ENCODE data around the gene SRPK3.

SRPK3 gene

GRCh38 chrX:153793291-153793690 lies 12.4 kb downstream of the SRPK3 start:
- Histone ChIP-seq H3K27ac (ENCODE audit: low read depth, low read length, poor library complexity, severe bottlenecking) (peak overlapping the region; percentile 77), H3K36me3 (ENCODE audit: insufficient read depth, low read length) (peaks cover 39% of the 10 kb centered on the region), H3K9me2 (ENCODE audit: low read depth, low read length) (no peaks in the 10 kb centered on the region), H3K4me3 (ENCODE audit: low read depth, low read length, poor library complexity, severe bottlenecking) (peak overlapping the region; percentile 77), H3K4me1 (ENCODE audit: insufficient read depth, low read length, severe bottlenecking) (peaks cover 25% of the 10 kb centered on the region), H4K20me1 (ENCODE audit: insufficient read depth, low read length) (no peaks in the 10 kb centered on the region), H3F3A (ENCODE audit: insufficient read depth, low read length) (no peaks in the 10 kb centered on the region), H2AFZ (ENCODE audit: low read length) (no peak overlapping the region), H3K79me2 (ENCODE audit: insufficient read depth, low read length) (peaks cover 6% of the 10 kb centered on the region; the same call in 1 of the 2 replicates), H3K27me3 (ENCODE audit: insufficient read depth, low read length) (no peaks in the 10 kb centered on the region), H3K9ac (ENCODE audit: low read length) (peak overlapping the region; percentile 96), H3K4me2 (ENCODE audit: low read length) (peak overlapping the region; percentile 94), H3K9me3 (ENCODE audit: low read length) (no peaks in the 10 kb centered on the region)
- TF ChIP-seq CTCF (IDR thresholded peaks at IDR 0.05; ENCODE audit: low read length) (no peak), EZH2 (IDR thresholded peaks at IDR 0.05; ENCODE audit: borderline replicate concordance, low read length) (no peak)

GRCh38 chrX:153794018-153794896 lies 13.4 kb downstream of the SRPK3 start, which contains the start of the genes IDH3G and SSR4:
Gene IDH3G, minus strand, starts transcription at chrX:153794375. Its CDS starts 49 bp downstream, at chrX:153794326.
Gene SSR4, plus strand, starts transcription at chrX:153794668. Its CDS starts 20 bp downstream, at chrX:153794688.
- Histone ChIP-seq H3K79me2 (ENCODE audit: insufficient read depth, low read length) (peaks cover 6% of the 10 kb centered on the region; the same call in 1 of the 2 replicates), H3K4me1 (ENCODE audit: insufficient read depth, low read length, severe bottlenecking) (peaks cover 25% of the 10 kb centered on the region), H3F3A (ENCODE audit: insufficient read depth, low read length) (no peaks in the 10 kb centered on the region), H3K9me3 (ENCODE audit: low read length) (no peaks in the 10 kb centered on the region), H3K9ac (ENCODE audit: low read length) (peak within 1 kb of the TSS; percentile 96), H3K27ac (ENCODE audit: low read depth, low read length, poor library complexity, severe bottlenecking) (peak within 1 kb of the TSS; percentile 77), H2AFZ (ENCODE audit: low read length) (no peak within 1 kb of the TSS), H3K9me2 (ENCODE audit: low read depth, low read length) (no peaks in the 10 kb centered on the region), H3K4me2 (ENCODE audit: low read length) (peak within 1 kb of the TSS; percentile 94), H3K27me3 (ENCODE audit: insufficient read depth, low read length) (no peaks in the 10 kb centered on the region), H3K36me3 (ENCODE audit: insufficient read depth, low read length) (peaks cover 45% of the 10 kb centered on the region), H4K20me1 (ENCODE audit: insufficient read depth, low read length) (no peaks in the 10 kb centered on the region), H3K4me3 (ENCODE audit: low read depth, low read length, poor library complexity, severe bottlenecking) (peak within 1 kb of the TSS; percentile 77)
- TF ChIP-seq CTCF (IDR thresholded peaks at IDR 0.05; ENCODE audit: low read length) = no peak
- no peak for TF ChIP-seq EZH2 (IDR thresholded peaks at IDR 0.05; ENCODE audit: borderline replicate concordance, low read length)

GRCh38 chrX:153794897-153795816 lies 14.3 kb downstream of the SRPK3 start:
- Histone ChIP-seq H3K27me3 (ENCODE audit: insufficient read depth, low read length) (no peaks in the 10 kb centered on the region), H3K9me3 (ENCODE audit: low read length) (no peaks in the 10 kb centered on the region), H3K36me3 (ENCODE audit: insufficient read depth, low read length) (peaks cover 40% of the 10 kb centered on the region), H3K4me3 (ENCODE audit: low read depth, low read length, poor library complexity, severe bottlenecking) (peak overlapping the region; percentile 77), H2AFZ (ENCODE audit: low read length) (no peak overlapping the region), H3K4me2 (ENCODE audit: low read length) (peak overlapping the region; percentile 94), H3K9ac (ENCODE audit: low read length) (peak overlapping the region; percentile 96), H3F3A (ENCODE audit: insufficient read depth, low read length) (no peaks in the 10 kb centered on the region), H3K79me2 (ENCODE audit: insufficient read depth, low read length) (peaks cover 6% of the 10 kb centered on the region; the same call in 1 of the 2 replicates), H4K20me1 (ENCODE audit: insufficient read depth, low read length) (no peaks in the 10 kb centered on the region), H3K4me1 (ENCODE audit: insufficient read depth, low read length, severe bottlenecking) (peaks cover 25% of the 10 kb centered on the region), H3K9me2 (ENCODE audit: low read depth, low read length) (no peaks in the 10 kb centered on the region), H3K27ac (ENCODE audit: low read depth, low read length, poor library complexity, severe bottlenecking) (peak overlapping the region; percentile 23)
- TF ChIP-seq EZH2 (IDR thresholded peaks at IDR 0.05; ENCODE audit: borderline replicate concordance, low read length) (no peak), CTCF (IDR thresholded peaks at IDR 0.05; ENCODE audit: low read length) (no peak)
